ENCODE measurements around the gene CDK5. TPM values are rescaled to one million over a fixed set of nuclear protein-coding genes. Genes with fewer than 3 reads are reported as not detected.
A peak's percentile ranks its signal among the peaks of the same experiment; 100 is the strongest.

CDK5 gene
- total and polyA plus RNA-seq, 10 of the 15 experiments (the other 5 are each of a cell fraction or from before 2014, with no cell fraction given) = 1.5 to 33.4 (median 21.6) TPM

GRCh38 chr7:151056666-151057505, 811 bp downstream of the CDK5 start:
- H3K36me3 ChIP-seq (ENCODE audit: control insufficient read depth in 2 of 2, insufficient read depth in 2 of 2, low read length in 1 of 2) = no peaks in the 10 kb centered on the region
- peak overlapping the region; percentile 82 for H3K9ac ChIP-seq (ENCODE audit: control insufficient read depth, insufficient read depth, low read length)
- H3K79me2 ChIP-seq (ENCODE audit: control insufficient read depth, insufficient read depth, low read length) = peaks cover 19% of the 10 kb centered on the region
- RAD21 ChIA-PET (ENCODE audit: unreplicated experiment) = no interaction called here
- ATAC-seq = no peak
- DNase-seq (ENCODE audit: low read depth, low spot score) = no peak
- TF ChIP-seq CTCF (IDR thresholded peaks at IDR 0.05 in 2 of 3, conservative IDR thresholded peaks at IDR 0.05 in 1 of 3; ENCODE audit: control insufficient read depth in 2 of 3, extremely low read depth in 1 of 3, insufficient read depth in 1 of 3, low read depth in 3 of 3, low read length in 3 of 3) (no peak), RBBP5 (conservative IDR thresholded peaks at IDR 0.05) (no peak), MAX (IDR thresholded peaks at IDR 0.05; ENCODE audit: low read depth, low read length) (no peak), IRF5 (IDR thresholded peaks at IDR 0.05; ENCODE audit: borderline replicate concordance) (no peak), FOS (IDR thresholded peaks at IDR 0.05; ENCODE audit: borderline replicate concordance, extremely low read depth, insufficient read length) (no peak), ZZZ3 (IDR thresholded peaks at IDR 0.05; ENCODE audit: control insufficient read depth, insufficient read length, low read depth) (no peak), ZBTB33 (IDR thresholded peaks at IDR 0.05) (no peak), NR2C1 (IDR thresholded peaks at IDR 0.05) (no peak)
- H3K4me3 ChIP-seq = peak overlapping the region; percentile 87
- H3K9me3 ChIP-seq (replicated peaks; ENCODE audit: control insufficient read depth, insufficient read depth, low read length) = no peaks in the 10 kb centered on the region
- peak overlapping the region; percentile 95 for H3K4me2 ChIP-seq (ENCODE audit: control insufficient read depth, insufficient read depth)
- intact Hi-C loops (cut with micrococcal nuclease; ENCODE audit: unreplicated experiment) (no loop called here), in situ Hi-C loops (cut with MboI) (no loop called here)
- no peaks in the 10 kb centered on the region for H4K20me1 ChIP-seq (ENCODE audit: control insufficient read depth, insufficient read depth)
- FAIRE-seq = no peak
- no TSS peak for BruUV-seq (replicated peaks)
- CTCF ChIA-PET = interaction anchor here (1.0 kb wide), 1 partner anchor 29 kb away, joined by 3 read pairs; the partner anchor contains the start of gene ABCB8
- H3K27me3 ChIP-seq (replicated peaks in 1 of 2; ENCODE audit: control insufficient read depth in 2 of 2, insufficient read depth in 2 of 2, low read length in 1 of 2) = no peaks in the 10 kb centered on the region
- H3K4me1 ChIP-seq (ENCODE audit: control insufficient read depth, insufficient read depth, low read length) = peaks cover 24% of the 10 kb centered on the region
- POLR2A ChIA-PET = no interaction called here
- WGBS (ENCODE audit: insufficient coverage, insufficient replicate concordance, low lambda C conversion rate, missing lambda C conversion rate) = 69% methylated on average over 29 of the region's 29 CpGs
- no peak overlapping the region for H3K27ac ChIP-seq (ENCODE audit: control insufficient read depth, insufficient read depth)
- SMC1A ChIA-PET (ENCODE audit: uncharacterized antibody, unreplicated experiment) = no interaction called here
- peak overlapping the region; percentile 94 for H2AFZ ChIP-seq (ENCODE audit: control insufficient read depth, low read depth, low read length)
